Measurements from ENCODE around the gene TRH. TPM values are rescaled to one million over a fixed set of nuclear protein-coding genes. Genes with fewer than 3 reads are reported as not detected.

Gene TRH
- polyA plus RNA-seq, 1 donor from 2014 or later, result 2.6 TPM

GRCh38 chr3:129973853-129974563 lies 512 bp upstream of the TRH start:
- H3K9me3 ChIP-seq (ENCODE audit: low read length), result no peaks in the 10 kb centered on the region
- H3K9ac ChIP-seq (ENCODE audit: low read length), result peak overlapping the region; percentile 31
- TF ChIP-seq RAD21 (conservative IDR thresholded peaks at IDR 0.05), result no peak
- no peak for TF ChIP-seq EP300 (conservative IDR thresholded peaks at IDR 0.05; ENCODE audit: poor library complexity, severe bottlenecking)
- TF ChIP-seq MXI1 (conservative IDR thresholded peaks at IDR 0.05; ENCODE audit: poor library complexity, severe bottlenecking), result no peak
- TF ChIP-seq REST (IDR thresholded peaks at IDR 0.05; ENCODE audit: borderline replicate concordance), result no peak
- TF ChIP-seq SMC3 (conservative IDR thresholded peaks at IDR 0.05; ENCODE audit: poor library complexity), result no peak
- no peak for TF ChIP-seq POLR2AphosphoS5 (IDR thresholded peaks at IDR 0.05)
- no peak for TF ChIP-seq EZH2 (IDR thresholded peaks at IDR 0.05; ENCODE audit: borderline replicate concordance, insufficient read depth, low read length, poor library complexity, severe bottlenecking)
- no peak for TF ChIP-seq TAF1 (IDR thresholded peaks at IDR 0.05; ENCODE audit: low read depth)
- TF ChIP-seq, protein P1, sequence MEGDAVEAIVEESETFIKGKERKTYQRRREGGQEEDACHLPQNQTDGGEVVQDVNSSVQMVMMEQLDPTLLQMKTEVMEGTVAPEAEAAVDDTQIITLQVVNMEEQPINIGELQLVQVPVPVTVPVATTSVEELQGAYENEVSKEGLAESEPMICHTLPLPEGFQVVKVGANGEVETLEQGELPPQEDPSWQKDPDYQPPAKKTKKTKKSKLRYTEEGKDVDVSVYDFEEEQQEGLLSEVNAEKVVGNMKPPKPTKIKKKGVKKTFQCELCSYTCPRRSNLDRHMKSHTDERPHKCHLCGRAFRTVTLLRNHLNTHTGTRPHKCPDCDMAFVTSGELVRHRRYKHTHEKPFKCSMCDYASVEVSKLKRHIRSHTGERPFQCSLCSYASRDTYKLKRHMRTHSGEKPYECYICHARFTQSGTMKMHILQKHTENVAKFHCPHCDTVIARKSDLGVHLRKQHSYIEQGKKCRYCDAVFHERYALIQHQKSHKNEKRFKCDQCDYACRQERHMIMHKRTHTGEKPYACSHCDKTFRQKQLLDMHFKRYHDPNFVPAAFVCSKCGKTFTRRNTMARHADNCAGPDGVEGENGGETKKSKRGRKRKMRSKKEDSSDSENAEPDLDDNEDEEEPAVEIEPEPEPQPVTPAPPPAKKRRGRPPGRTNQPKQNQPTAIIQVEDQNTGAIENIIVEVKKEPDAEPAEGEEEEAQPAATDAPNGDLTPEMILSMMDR (IDR thresholded peaks at IDR 0.05; ENCODE audit: poor library complexity, severe bottlenecking), result no peak
- H3K9me2 ChIP-seq (ENCODE audit: insufficient read depth, low read length), result no peaks in the 10 kb centered on the region
- no peaks in the 10 kb centered on the region for H3K36me3 ChIP-seq (ENCODE audit: insufficient read depth, low read length)
- H3K27me3 ChIP-seq (ENCODE audit: insufficient read depth, low read depth, low read length), result peaks cover 50% of the 10 kb centered on the region
- no peaks in the 10 kb centered on the region for H3K79me2 ChIP-seq (replicated peaks; ENCODE audit: insufficient read depth, low read length)
- H2AFZ ChIP-seq (ENCODE audit: low read depth, low read length), result no peak overlapping the region
- peak overlapping the region; percentile 55 for H3K4me3 ChIP-seq (ENCODE audit: low read length)
- H3F3A ChIP-seq (ENCODE audit: insufficient read depth, low read length, poor library complexity, severe bottlenecking), result no peaks in the 10 kb centered on the region
- H4K20me1 ChIP-seq (ENCODE audit: insufficient read depth), result no peaks in the 10 kb centered on the region
- H3K4me2 ChIP-seq (ENCODE audit: low read length), result no peak overlapping the region
- H3K27ac ChIP-seq (ENCODE audit: low read length), result no peak overlapping the region

DNA sequence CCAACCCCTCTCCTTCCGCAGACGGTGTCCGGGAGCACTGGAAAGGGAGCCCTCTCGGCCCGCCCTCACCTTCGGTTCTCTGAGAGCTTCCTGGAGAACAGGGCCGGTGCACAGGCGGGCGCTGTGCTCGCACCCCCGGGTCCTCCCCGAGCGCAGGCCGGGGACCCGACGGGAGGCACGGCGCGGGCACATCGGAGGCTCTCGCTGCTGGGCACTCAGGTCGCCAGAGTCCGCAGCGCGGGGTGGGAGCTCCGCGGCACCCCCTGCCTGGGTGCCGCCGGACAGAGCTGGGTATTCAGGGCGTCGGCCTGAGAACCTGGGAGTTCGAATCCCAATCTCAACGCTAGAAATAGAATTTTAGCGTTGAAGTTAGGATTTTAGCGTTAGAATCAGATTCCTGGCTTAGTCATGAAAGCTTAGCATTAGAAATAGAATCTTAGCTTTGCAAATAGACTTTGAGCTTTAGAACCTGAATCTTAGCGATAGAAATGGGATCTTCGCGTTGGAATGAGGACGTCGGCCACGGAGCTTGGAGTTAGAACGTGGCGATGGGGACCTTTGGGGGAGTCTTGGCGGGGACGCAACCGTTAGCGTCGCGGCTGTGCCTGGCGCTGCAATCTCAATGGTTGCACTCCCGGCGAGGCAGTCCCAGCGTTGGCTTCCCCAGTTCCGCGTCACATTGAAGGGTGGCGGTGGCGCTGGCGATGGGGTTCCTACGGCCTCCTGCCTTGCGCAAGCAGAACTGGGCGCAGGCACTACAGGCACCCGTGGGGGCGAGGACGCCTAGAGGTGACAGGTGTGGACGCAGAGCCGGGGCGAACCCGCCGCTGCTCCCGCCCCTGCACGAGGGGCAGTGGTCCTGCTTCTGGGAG lies 549 bp downstream of the TRH start:
- H3K36me3 ChIP-seq (ENCODE audit: insufficient read depth, low read length), result no peaks in the 10 kb centered on the region
- no peak overlapping the region for H3K4me2 ChIP-seq (ENCODE audit: low read length)
- peaks cover 50% of the 10 kb centered on the region for H3K27me3 ChIP-seq (ENCODE audit: insufficient read depth, low read depth, low read length)
- H2AFZ ChIP-seq (ENCODE audit: low read depth, low read length), result no peak overlapping the region
- TF ChIP-seq EP300 (conservative IDR thresholded peaks at IDR 0.05; ENCODE audit: poor library complexity, severe bottlenecking) (no peak), MXI1 (conservative IDR thresholded peaks at IDR 0.05; ENCODE audit: poor library complexity, severe bottlenecking) (no peak), POLR2AphosphoS5 (IDR thresholded peaks at IDR 0.05) (no peak), TAF1 (IDR thresholded peaks at IDR 0.05; ENCODE audit: low read depth) (no peak), REST (IDR thresholded peaks at IDR 0.05; ENCODE audit: borderline replicate concordance) (no peak), SMC3 (conservative IDR thresholded peaks at IDR 0.05; ENCODE audit: poor library complexity) (no peak), RAD21 (conservative IDR thresholded peaks at IDR 0.05) (no peak), EZH2 (IDR thresholded peaks at IDR 0.05; ENCODE audit: borderline replicate concordance, insufficient read depth, low read length, poor library complexity, severe bottlenecking) (no peak)
- TF ChIP-seq, protein P1 (IDR thresholded peaks at IDR 0.05; ENCODE audit: poor library complexity, severe bottlenecking), result no peak
- no peaks in the 10 kb centered on the region for H3K9me3 ChIP-seq (ENCODE audit: low read length)
- no peaks in the 10 kb centered on the region for H4K20me1 ChIP-seq (ENCODE audit: insufficient read depth)
- no peaks in the 10 kb centered on the region for H3K79me2 ChIP-seq (replicated peaks; ENCODE audit: insufficient read depth, low read length)
- H3K9ac ChIP-seq (ENCODE audit: low read length), result no peak overlapping the region
- no peak overlapping the region for H3K27ac ChIP-seq (ENCODE audit: low read length)
- H3K9me2 ChIP-seq (ENCODE audit: insufficient read depth, low read length), result no peaks in the 10 kb centered on the region
- no peaks in the 10 kb centered on the region for H3F3A ChIP-seq (ENCODE audit: insufficient read depth, low read length, poor library complexity, severe bottlenecking)
- peak overlapping the region; percentile 55 for H3K4me3 ChIP-seq (ENCODE audit: low read length)
